Thyroid gland (tissue), 4 donors: ENCODE results near the gene LDHA. TPM values are rescaled to one million over a fixed set of nuclear protein-coding genes. Genes with fewer than 3 reads are reported as not detected.

Source experiments
- DNase-seq, 2 donors: peaks; one replicate each; pipeline ENCODE4 v3.0.0-alpha.2; 2019
- H3K27ac ChIP-seq, 3 donors: fragments of 200-600 bp; sonication (generic); 1 replicate in 2 of 3; 2 replicates in 1 of 3; pipeline ENCODE4 v1.5.1; 2016 to 2019; ENCODE audit warnings: mild to moderate bottlenecking in 1 of 3, moderate library complexity in 1 of 3
- H3K27me3 ChIP-seq: fragments of 200-600 bp; sonication (generic); one replicate; pipeline ENCODE4 v1.5.1; 2019
- H3K36me3 ChIP-seq, 2 donors: fragments of 200-600 bp; sonication (generic); one replicate each; pipeline ENCODE4 v1.5.1; 2016 to 2019
- H3K4me1 ChIP-seq, 2 donors: fragments of 200-600 bp; sonication (generic); one replicate each; pipeline ENCODE4 v1.5.1; 2017 to 2019
- H3K4me3 ChIP-seq, 3 donors: fragments of 200-600 bp; sonication (generic); replicated peaks in 1 of 3; 1 replicate in 2 of 3; 2 replicates in 1 of 3; pipeline ENCODE4 v1.5.1; 2016; ENCODE audit warnings: mild to moderate bottlenecking in 1 of 3
- H3K9me3 ChIP-seq: fragments of 200-600 bp; sonication (generic); one replicate; pipeline ENCODE4 v1.5.1; 2017
- POLR2A ChIP-seq, 2 donors: fragments of 450-650 bp; IDR thresholded peaks; one replicate each; pipeline ENCODE4 v1.6.1; 2017; ENCODE audit warnings: antibody characterized with exemption in 2 of 2, mild to moderate bottlenecking in 2 of 2, moderate library complexity in 1 of 2
- WGBS, 2 donors: methylation state at CpG; one replicate each; pipeline ENCODE4 v1.1.5; 2017; 5-methylcytosine and 5-hydroxymethylcytosine counted together
- intact Hi-C: fragments of 100-400 bp; cut with DNase I; formaldehyde crosslinking; loops from one replicate; pipeline ENCODE4 v1.15.1; 2023
- total RNA-seq, 4 donors: library from RNA; depleted of rRNA; stranded (reverse); fragments of >200 nt; gene quantifications; one replicate each; pipeline ENCODE4 v1.2.3, GENCODE V29; 2016
- TF ChIP-seq, protein P1 (sequence below), 6 experiments: fragments of 200-600 bp in 3 of 6; fragments of 450-650 bp in 3 of 6; sonication (generic) in 3 of 6; IDR thresholded peaks; one replicate each; pipeline ENCODE4 v1.5.1; 2016 to 2019; ENCODE audit warnings: antibody characterized with exemption in 6 of 6, mild to moderate bottlenecking in 2 of 6, inconsistent platforms in 1 of 6, moderate library complexity in 1 of 6

LDHA gene
- total RNA-seq, 4 donors from 2014 or later: 268 to 456 (median 345) TPM

DNA sequence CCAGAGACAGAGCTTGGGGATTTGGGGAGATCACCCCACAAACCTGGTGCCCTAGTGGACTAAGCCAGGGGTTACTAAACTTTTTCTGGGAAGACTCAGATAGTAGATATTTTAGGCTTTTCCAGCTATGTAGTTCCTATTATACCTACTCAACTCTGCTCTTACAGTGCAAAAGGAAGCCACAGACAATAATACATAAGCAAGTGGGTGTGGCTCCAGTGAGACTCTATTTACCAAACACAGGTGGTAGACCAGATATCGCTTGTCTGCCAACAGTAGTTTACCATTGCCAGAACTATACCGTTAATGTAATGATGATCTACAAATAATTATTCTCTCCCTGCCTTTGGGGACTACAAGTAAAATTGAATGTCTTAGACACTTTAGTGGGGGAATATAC lies 24.7 kb downstream of the LDHA start:
- DNase-seq: no peak
- H3K27me3 ChIP-seq: no peaks in the 10 kb centered on the region
- H3K36me3 ChIP-seq: no peaks in the 10 kb centered on the region
- no peaks in the 10 kb centered on the region for H3K9me3 ChIP-seq
- WGBS, 2 donors: 89 to 91% methylated on average over 2 of the region's 2 CpGs
- no peak overlapping the region for H3K4me3 ChIP-seq
- H3K4me1 ChIP-seq: no peaks in the 10 kb centered on the region
- no peak for TF ChIP-seq POLR2A (IDR thresholded peaks at IDR 0.05)
- TF ChIP-seq, protein P1, sequence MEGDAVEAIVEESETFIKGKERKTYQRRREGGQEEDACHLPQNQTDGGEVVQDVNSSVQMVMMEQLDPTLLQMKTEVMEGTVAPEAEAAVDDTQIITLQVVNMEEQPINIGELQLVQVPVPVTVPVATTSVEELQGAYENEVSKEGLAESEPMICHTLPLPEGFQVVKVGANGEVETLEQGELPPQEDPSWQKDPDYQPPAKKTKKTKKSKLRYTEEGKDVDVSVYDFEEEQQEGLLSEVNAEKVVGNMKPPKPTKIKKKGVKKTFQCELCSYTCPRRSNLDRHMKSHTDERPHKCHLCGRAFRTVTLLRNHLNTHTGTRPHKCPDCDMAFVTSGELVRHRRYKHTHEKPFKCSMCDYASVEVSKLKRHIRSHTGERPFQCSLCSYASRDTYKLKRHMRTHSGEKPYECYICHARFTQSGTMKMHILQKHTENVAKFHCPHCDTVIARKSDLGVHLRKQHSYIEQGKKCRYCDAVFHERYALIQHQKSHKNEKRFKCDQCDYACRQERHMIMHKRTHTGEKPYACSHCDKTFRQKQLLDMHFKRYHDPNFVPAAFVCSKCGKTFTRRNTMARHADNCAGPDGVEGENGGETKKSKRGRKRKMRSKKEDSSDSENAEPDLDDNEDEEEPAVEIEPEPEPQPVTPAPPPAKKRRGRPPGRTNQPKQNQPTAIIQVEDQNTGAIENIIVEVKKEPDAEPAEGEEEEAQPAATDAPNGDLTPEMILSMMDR (IDR thresholded peaks at IDR 0.05): no peak
- H3K27ac ChIP-seq: no peak overlapping the region
- intact Hi-C loops: no loop called here

DNA sequence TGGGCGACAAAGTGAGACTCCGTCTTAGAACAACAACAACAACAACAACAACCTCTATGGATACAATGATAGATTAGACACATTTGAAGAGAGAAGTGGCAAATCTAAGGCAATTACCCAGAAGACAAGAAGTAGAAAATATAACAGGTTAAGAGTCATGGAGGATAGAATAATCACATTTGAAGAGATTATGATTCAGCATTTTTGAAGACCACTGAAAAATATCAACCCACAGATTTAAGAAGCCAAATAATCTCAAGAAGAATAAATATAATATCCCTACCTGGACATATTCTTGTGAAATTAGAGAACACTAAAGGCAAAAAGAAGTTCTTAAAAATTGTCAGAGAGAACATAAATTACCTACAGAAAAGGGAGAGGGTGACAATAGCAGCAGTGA lies 25.7 kb downstream of the LDHA start:
- no peak for DNase-seq
- Histone ChIP-seq H3K36me3 (no peaks in the 10 kb centered on the region), H3K9me3 (no peaks in the 10 kb centered on the region), H3K4me3 (no peak overlapping the region), H3K27me3 (no peaks in the 10 kb centered on the region), H3K4me1 (no peaks in the 10 kb centered on the region), H3K27ac (no peak overlapping the region)
- intact Hi-C loops: no loop called here
- 82 to 86% methylated on average over 2 of the region's 2 CpGs for WGBS, 2 donors
- no peak for TF ChIP-seq POLR2A (IDR thresholded peaks at IDR 0.05)
- TF ChIP-seq, protein P1 (IDR thresholded peaks at IDR 0.05): no peak

DNA sequence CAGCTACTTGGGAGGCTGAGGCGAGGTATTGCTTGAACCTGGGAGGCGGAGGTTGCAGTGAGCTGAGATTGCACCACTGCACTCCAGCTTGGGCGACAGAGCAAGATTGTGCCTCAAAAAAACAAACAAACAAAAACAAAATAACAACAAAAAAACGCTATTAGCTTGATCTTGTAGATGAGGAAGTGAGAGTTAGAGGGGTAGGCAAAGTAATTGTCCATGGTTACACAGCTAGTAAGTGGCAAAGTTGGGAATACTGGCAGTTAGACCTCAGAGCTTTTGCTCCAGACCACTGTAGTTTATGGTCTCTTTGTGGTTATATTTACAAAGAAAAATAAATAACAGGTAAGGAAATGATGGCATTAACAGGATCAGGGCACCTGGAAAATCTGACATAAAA lies 32.9 kb downstream of the LDHA start:
- Histone ChIP-seq H3K9me3 (no peaks in the 10 kb centered on the region), H3K27me3 (no peaks in the 10 kb centered on the region), H3K36me3 (no peaks in the 10 kb centered on the region), H3K4me1 (no peaks in the 10 kb centered on the region), H3K27ac (no peak overlapping the region), H3K4me3 (no peak overlapping the region)
- TF ChIP-seq POLR2A (IDR thresholded peaks at IDR 0.05): no peak
- TF ChIP-seq, protein P1 (IDR thresholded peaks at IDR 0.05): no peak
- intact Hi-C loops: no loop called here
- 76 to 81% methylated on average over 4 of the region's 4 CpGs for WGBS, 2 donors
- no peak for DNase-seq

GRCh38 chr11:18429332-18429731 lies 35.0 kb downstream of the LDHA start:
- 84 to 95% methylated on average over 5 of the region's 5 CpGs for WGBS, 2 donors
- Histone ChIP-seq H3K27me3 (no peaks in the 10 kb centered on the region), H3K9me3 (no peaks in the 10 kb centered on the region), H3K36me3 (no peaks in the 10 kb centered on the region), H3K4me3 (no peak overlapping the region), H3K4me1 (no peaks in the 10 kb centered on the region), H3K27ac (no peak overlapping the region)
- no peak for TF ChIP-seq POLR2A (IDR thresholded peaks at IDR 0.05)
- TF ChIP-seq, protein P1 (IDR thresholded peaks at IDR 0.05): no peak
- DNase-seq: no peak
- intact Hi-C loops: no loop called here

DNA sequence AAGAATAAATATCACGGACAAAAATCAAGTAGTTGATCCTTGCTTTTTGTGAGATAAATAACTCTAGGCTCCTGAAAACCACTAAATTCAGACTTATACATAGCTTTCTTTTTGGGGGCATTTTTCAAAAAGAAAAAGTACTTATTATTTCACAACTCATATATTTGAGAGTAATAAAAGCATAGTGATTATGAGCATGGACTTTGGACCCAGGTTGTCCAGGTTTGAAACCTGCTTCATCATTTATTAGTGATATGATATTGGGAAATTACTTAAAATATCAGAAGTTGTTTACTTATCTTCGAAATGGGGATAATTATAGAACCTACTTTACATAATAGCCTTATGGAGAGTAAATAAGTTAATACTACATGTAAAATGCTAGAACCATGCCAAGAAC lies 44.3 kb downstream of the LDHA start:
- Histone ChIP-seq H3K27ac (no peak overlapping the region), H3K9me3 (no peaks in the 10 kb centered on the region), H3K4me1 (no peaks in the 10 kb centered on the region), H3K27me3 (no peaks in the 10 kb centered on the region), H3K4me3 (no peak overlapping the region), H3K36me3 (no peaks in the 10 kb centered on the region)
- no peak for TF ChIP-seq POLR2A (IDR thresholded peaks at IDR 0.05)
- WGBS, 2 donors: 87 to 88% methylated on average over 2 of the region's 2 CpGs
- intact Hi-C loops: no loop called here
- no peak for DNase-seq

GRCh38 chr11:18449251-18449650 lies 54.9 kb downstream of the LDHA start:
- no peak for TF ChIP-seq POLR2A (IDR thresholded peaks at IDR 0.05)
- TF ChIP-seq, protein P1 (IDR thresholded peaks at IDR 0.05): no peak
- H3K9me3 ChIP-seq: no peaks in the 10 kb centered on the region
- no peak overlapping the region for H3K4me3 ChIP-seq
- H3K27ac ChIP-seq: no peak overlapping the region
- H3K4me1 ChIP-seq: no peaks in the 10 kb centered on the region
- no peak for DNase-seq
- H3K27me3 ChIP-seq: no peaks in the 10 kb centered on the region
- WGBS, 2 donors: 87 to 97% methylated on average over 3 of the region's 3 CpGs
- intact Hi-C loops: no loop called here
- H3K36me3 ChIP-seq: no peaks in the 10 kb centered on the region
